H1 (cell line): ENCODE results near the gene SLCO6A1. TPM values are rescaled to one million over a fixed set of nuclear protein-coding genes. Genes with fewer than 3 reads are reported as not detected.

Source experiments
- CTCF ChIA-PET: fragments of 300-600 bp; sonication (Branson Sonifier 250); formaldehyde crosslinking; loops from one replicate; lab custom pipeline; 2021; ENCODE audit not compliant: partially characterized antibody; lab: Charles Lee
- POLR2A ChIA-PET: fragments of 300-600 bp; sonication (Branson Sonifier 250); formaldehyde crosslinking; loops from one replicate; lab custom pipeline; 2021; ENCODE audit warnings: inconsistent platforms; ENCODE audit not compliant: partially characterized antibody; lab: Charles Lee
- DNase-seq, 2 experiments: peaks; one replicate each; pipeline versions ENCODE4 v3.0.0 to v3.0.0-alpha.2; 2010 to 2022; ENCODE audit warnings: low spot score in 2 of 2, low read depth in 1 of 2, mixed read lengths in 1 of 2
- FAIRE-seq: peaks from 2 replicates; lab custom pipeline; 2011; peaks lifted over from hg19 to GRCh38; lab: Jason Lieb, UNC
- H2AFZ ChIP-seq: 2 replicates; pipeline ENCODE4 v1.8.1; 2012; ENCODE audit warnings: low read length, inconsistent platforms
- H2AK5ac ChIP-seq: 2 replicates; pipeline ENCODE4 v1.6.1; 2013; ENCODE audit warnings: low read depth, low read length
- H2BK120ac ChIP-seq: replicated peaks from 2 replicates; pipeline ENCODE3; 2013; ENCODE audit warnings: low read depth, low read length, inconsistent platforms
- H2BK12ac ChIP-seq: 2 replicates; pipeline ENCODE4 v1.6.1; 2013; ENCODE audit warnings: low read depth, low read length
- H2BK15ac ChIP-seq: 2 replicates; pipeline ENCODE4 v1.6.1; 2013; ENCODE audit warnings: low read length
- H2BK20ac ChIP-seq: 2 replicates; pipeline ENCODE4 v1.6.1; 2013; ENCODE audit warnings: low read length
- H2BK5ac ChIP-seq: 2 replicates; pipeline ENCODE4 v1.6.1; 2013; ENCODE audit warnings: low read depth, low read length
- H3K14ac ChIP-seq: 2 replicates; pipeline ENCODE4 v1.6.1; 2013; ENCODE audit warnings: inconsistent platforms; ENCODE audit not compliant: insufficient read length
- H3K18ac ChIP-seq: 2 replicates; pipeline ENCODE4 v1.6.1; 2013; ENCODE audit warnings: low read length; ENCODE audit errors: extremely low read depth
- H3K23ac ChIP-seq: 2 replicates; pipeline ENCODE4 v1.6.1; 2013; ENCODE audit warnings: inconsistent platforms; ENCODE audit not compliant: insufficient read length
- H3K23me2 ChIP-seq: 2 replicates; pipeline ENCODE4 v1.6.1; 2013; ENCODE audit warnings: low read depth, low read length
- H3K27ac ChIP-seq: 2 replicates; pipeline ENCODE4 v1.6.1; 2011; ENCODE audit warnings: low read depth, low read length, inconsistent platforms
- H3K27me3 ChIP-seq, 4 experiments: replicated peaks in 1 of 4; 1 replicate in 1 of 4; 2 replicates in 3 of 4; pipeline versions ENCODE4 v1.6.1 to v1.8.1; 2011 to 2013; ENCODE audit warnings: low read length in 3 of 4, mild to moderate bottlenecking in 3 of 4, inconsistent platforms in 2 of 4, mixed read lengths in 2 of 4, moderate library complexity in 1 of 4; ENCODE audit not compliant: control insufficient read depth in 3 of 4, insufficient read depth in 3 of 4; ENCODE audit errors: extremely low read depth in 1 of 4
- H3K36me3 ChIP-seq, 4 experiments: 2 replicates each; pipeline versions ENCODE4 v1.6.1 to v1.8.1; 2011 to 2013; ENCODE audit warnings: mild to moderate bottlenecking in 4 of 4, low read length in 3 of 4, moderate library complexity in 2 of 4, control low read depth in 1 of 4, inconsistent platforms in 1 of 4; ENCODE audit not compliant: insufficient read depth in 4 of 4, control insufficient read depth in 2 of 4
- H3K4ac ChIP-seq: replicated peaks from 2 replicates; pipeline ENCODE3; 2013; ENCODE audit warnings: low read length, low read depth, mixed read lengths, inconsistent platforms; ENCODE audit not compliant: insufficient read length
- H3K4me1 ChIP-seq, 4 experiments: replicated peaks in 1 of 4; 1 replicate in 1 of 4; 2 replicates in 3 of 4; pipeline versions ENCODE4 v1.6.1 to v1.8.1; 2011 to 2013; ENCODE audit warnings: low read length in 3 of 4, inconsistent platforms in 2 of 4, mixed read lengths in 1 of 4; ENCODE audit not compliant: insufficient read depth in 4 of 4, control insufficient read depth in 3 of 4
- H3K4me2 ChIP-seq, 2 experiments: 2 replicates each; pipeline versions ENCODE4 v1.6.1 to v1.8.1; 2011 to 2013; ENCODE audit warnings: low read depth in 2 of 2, low read length in 2 of 2, control low read depth in 1 of 2, inconsistent platforms in 1 of 2, mild to moderate bottlenecking in 1 of 2; ENCODE audit not compliant: insufficient read depth in 1 of 2
- H3K4me3 ChIP-seq, 4 experiments: fragments of 200-600, 300-600 bp in 1 of 4; sonication (generic), shearing (Covaris generic), sonication (Bioruptor Twin) in 1 of 4; 2 replicates each; pipeline versions ENCODE4 v1.5.1 to v1.8.1; 2011 to 2016; ENCODE audit warnings: low read length in 4 of 4, low read depth in 3 of 4, control low read depth in 2 of 4, inconsistent platforms in 2 of 4, mild to moderate bottlenecking in 2 of 4, mixed read lengths in 1 of 4, moderate library complexity in 1 of 4; ENCODE audit not compliant: insufficient read depth in 2 of 4; ENCODE audit errors: extremely low read depth in 1 of 4
- H3K56ac ChIP-seq: replicated peaks from 2 replicates; pipeline ENCODE3; 2013; ENCODE audit warnings: low read depth, mild to moderate bottlenecking, mixed read lengths, low read length, inconsistent platforms; ENCODE audit not compliant: insufficient read length
- H3K79me1 ChIP-seq: 2 replicates; pipeline ENCODE4 v1.6.1; 2013; ENCODE audit warnings: low read depth, low read length, control low read depth
- H3K79me2 ChIP-seq, 2 experiments: 2 replicates each; pipeline versions ENCODE4 v1.6.1 to v1.8.1; 2012 to 2013; ENCODE audit warnings: low read length in 2 of 2, mild to moderate bottlenecking in 2 of 2, inconsistent platforms in 1 of 2; ENCODE audit not compliant: insufficient read depth in 2 of 2, control insufficient read depth in 1 of 2
- H3K9ac ChIP-seq, 4 experiments: replicated peaks in 1 of 4; 1 replicate in 1 of 4; 2 replicates in 3 of 4; pipeline versions ENCODE4 v1.6.1 to v1.8.1; 2011 to 2013; ENCODE audit warnings: low read depth in 3 of 4, low read length in 3 of 4, control low read depth in 2 of 4, mild to moderate bottlenecking in 2 of 4, moderate library complexity in 2 of 4, inconsistent platforms in 1 of 4; ENCODE audit errors: extremely low read depth in 1 of 4
- H3K9me3 ChIP-seq, 2 experiments: 2 replicates each; pipeline versions ENCODE4 v1.6.1 to v1.8.1; 2012 to 2013; ENCODE audit warnings: mild to moderate bottlenecking in 2 of 2, moderate library complexity in 2 of 2, control low read depth in 1 of 2, inconsistent platforms in 1 of 2, low read depth in 1 of 2, low read length in 1 of 2, mixed read lengths in 1 of 2; ENCODE audit not compliant: insufficient read depth in 2 of 2
- H4K20me1 ChIP-seq, 2 experiments: replicated peaks in 1 of 2; 2 replicates each; pipeline versions ENCODE3 to v1.8.1; 2011 to 2013; ENCODE audit warnings: inconsistent platforms in 2 of 2, low read length in 2 of 2, mild to moderate bottlenecking in 1 of 2; ENCODE audit not compliant: insufficient read depth in 2 of 2, control insufficient read depth in 1 of 2
- H4K5ac ChIP-seq: 2 replicates; pipeline ENCODE4 v1.6.1; 2013; ENCODE audit warnings: low read length, low read depth, mixed read lengths, inconsistent platforms; ENCODE audit not compliant: insufficient read length
- H4K8ac ChIP-seq: 2 replicates; pipeline ENCODE4 v1.8.0; 2013; ENCODE audit warnings: mild to moderate bottlenecking, moderate library complexity, low read length, inconsistent platforms; ENCODE audit not compliant: insufficient read depth; ENCODE audit errors: extremely low read depth
- H4K91ac ChIP-seq: replicated peaks from 2 replicates; pipeline ENCODE3; 2013; ENCODE audit warnings: low read length, mixed read lengths, inconsistent platforms; ENCODE audit not compliant: insufficient read length
- ASH2L ChIP-seq: fragments of 200-600, 300-600 bp; sonication (generic); IDR thresholded peaks from one replicate; pipeline ENCODE4 v1.7.1; 2017; ENCODE audit warnings: low read length
- BRCA1 ChIP-seq: IDR thresholded peaks from 2 replicates; pipeline ENCODE4 v1.6.1; 2012; ENCODE audit warnings: low read depth, low read length, improper control_type of control experiment
- RAD21 ChIP-seq, 2 experiments: IDR thresholded peaks in 1 of 2; conservative IDR thresholded peaks in 1 of 2; 2 replicates each; pipeline ENCODE4 v1.6.1; 2011; ENCODE audit warnings: low read depth in 2 of 2, low read length in 2 of 2, improper control_type of control experiment in 1 of 2, inconsistent platforms in 1 of 2, mild to moderate bottlenecking in 1 of 2, moderate library complexity in 1 of 2
- SP4 ChIP-seq: IDR thresholded peaks from 2 replicates; pipeline ENCODE4 v1.6.1; 2012; ENCODE audit warnings: low read length, inconsistent platforms
- WGBS, 2 experiments: shearing (Covaris generic) in 1 of 2; methylation state at CpG; one replicate each; pipeline versions ENCODE4 v1.1.6 to v1.1.7; 2013 to 2015; ENCODE audit warnings: low lambda C conversion rate in 2 of 2, mixed read lengths in 2 of 2, inconsistent platforms in 1 of 2, low coverage in 1 of 2, missing lambda C conversion rate in 1 of 2; ENCODE audit not compliant: insufficient replicate concordance in 2 of 2, insufficient coverage in 1 of 2, insufficient read length in 1 of 2; ENCODE audit errors: extremely low coverage in 1 of 2, missing lambda C conversion rate in 1 of 2; 5-methylcytosine and 5-hydroxymethylcytosine counted together
- long read RNA-seq, 2 experiments: library from RNA in 1 of 2; library from capped mRNA in 1 of 2; stranded (forward); transcript quantifications; one replicate each; pipeline ENCODE4 v2.0.0, GENCODE V29; 2021; ENCODE audit warnings: inconsistent platforms in 1 of 2
- polyA minus RNA-seq, 3 experiments: library from RNA; depleted of rRNA, polyadenylated mRNA; stranded (reverse); fragments of >200 nt; gene quantifications; 1 replicate in 2 of 3; 2 replicates in 1 of 3; pipeline ENCODE4 v1.2.3, GENCODE V29; 2011
- polyA plus RNA-seq, 7 experiments: library from polyadenylated mRNA; depleted of rRNA in 3 of 7; stranded (reverse) in 5 of 7; unstranded in 2 of 7; fragments of >200 nt in 5 of 7; fragments of 200-250 nt in 2 of 7; gene quantifications; 1 replicate in 5 of 7; 2 replicates in 1 of 7; 4 replicates in 1 of 7; pipeline versions ENCODE4 v1.2.1 to v1.2.3, GENCODE V29; 2011 to 2013; ENCODE audit warnings: missing spikeins in 2 of 7, mixed read lengths in 2 of 7
- total RNA-seq: library from RNA; stranded (reverse); fragmentation: NEBNext Ultra II Directional; extraction: Animal tissue kit (Norgen Biotek cat#: 25700); gene quantifications from 2 replicates; pipeline ENCODE4 v1.2.1, GENCODE V29; 2021
- TF ChIP-seq, protein P1 (sequence below), 3 experiments: IDR thresholded peaks; 1 replicate in 2 of 3; 2 replicates in 1 of 3; pipeline versions ENCODE4 v1.5.1 to v1.6.1; 2011; ENCODE audit warnings: low read length in 3 of 3, mild to moderate bottlenecking in 3 of 3, inconsistent platforms in 2 of 3, low read depth in 1 of 3, moderate library complexity in 1 of 3; ENCODE audit not compliant: insufficient read depth in 1 of 3; ENCODE audit errors: control extremely low read depth in 1 of 3
- TF ChIP-seq, protein P2 (sequence below): IDR thresholded peaks from 2 replicates; pipeline ENCODE4 v1.6.1; 2012; ENCODE audit warnings: inconsistent platforms

SLCO6A1 gene
- 0.54 and 0.56 TPM in 2 replicates for total RNA-seq
- polyA plus RNA-seq (2011; rRNA removed): 0.06 TPM in 1 of 2 replicates, not detected in the other
- 0.06 TPM for polyA plus RNA-seq (2011; cell fraction: cytosol; rRNA removed)
- polyA plus RNA-seq (2011; cell fraction: nucleus; rRNA removed): 0.09 TPM
- polyA plus RNA-seq (2012, experiment 1 of 2): not detected in 4 replicates
- polyA plus RNA-seq (2012, experiment 2 of 2): not detected
- polyA plus RNA-seq (2013, experiment 1 of 2): 0.49 TPM
- 0.13 TPM for polyA plus RNA-seq (2013, experiment 2 of 2)
- 0.09 TPM in 1 of 2 replicates, not detected in the other for polyA minus RNA-seq (2011; rRNA and poly(A)+ RNA removed)
- polyA minus RNA-seq (2011; cell fraction: cytosol; rRNA and poly(A)+ RNA removed): not detected
- 1.4 TPM for polyA minus RNA-seq (2011; cell fraction: nucleus; rRNA and poly(A)+ RNA removed)
- long read RNA-seq, experiment 1: 0 reads
- long read RNA-seq, experiment 2: 0 reads

DNA sequence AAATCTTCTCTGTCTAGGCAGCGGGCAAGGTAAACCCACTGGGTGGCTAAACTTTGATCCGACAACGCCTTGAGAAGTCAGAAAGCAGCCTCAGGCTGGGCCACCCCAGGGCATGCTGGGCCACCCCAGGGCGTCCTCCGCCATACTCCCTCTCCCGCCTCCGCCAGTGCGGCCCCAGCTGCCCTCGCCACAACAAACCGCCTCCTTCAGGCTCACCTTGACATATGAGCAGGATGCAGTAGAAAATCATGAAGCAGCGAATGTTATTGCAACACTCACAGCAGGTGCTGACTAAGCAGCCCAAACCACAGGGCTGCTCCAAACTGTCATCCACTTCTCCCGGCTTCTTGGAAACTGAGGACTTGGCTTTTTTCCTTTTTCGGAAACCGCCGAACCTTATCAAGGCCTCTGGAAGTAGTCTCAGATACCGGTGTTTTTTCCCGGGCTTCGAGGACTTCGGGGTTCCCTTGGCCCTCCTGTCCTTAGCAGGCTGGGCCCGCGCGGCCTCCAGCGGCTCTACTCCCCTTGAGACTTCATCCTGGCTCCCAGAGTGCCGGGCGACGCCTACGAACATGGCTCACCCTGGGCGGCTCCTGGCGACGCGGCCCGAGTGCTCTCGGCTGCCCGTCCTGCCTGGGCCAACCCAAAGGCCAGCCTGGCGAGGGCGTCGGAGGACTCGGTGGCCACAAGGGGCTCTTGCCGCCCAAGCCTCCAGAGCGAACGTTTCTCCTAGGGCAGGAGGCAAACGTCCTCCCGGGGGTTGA, at the start of gene SLCO6A1:
Gene SLCO6A1, minus strand, starts transcription at position 731 of the 764 bp plus-strand sequence. Its CDS starts 157 bp downstream, at position 574.
- no peak within 1 kb of the TSS for H3K56ac ChIP-seq
- H3K36me3 ChIP-seq: no peaks in the 10 kb centered on the region
- FAIRE-seq (no peak), DNase-seq (no peak)
- H4K20me1 ChIP-seq: no peaks in the 10 kb centered on the region
- no peaks in the 10 kb centered on the region for H3K4me1 ChIP-seq
- no peak within 1 kb of the TSS for H3K4me3 ChIP-seq
- no peak within 1 kb of the TSS for H2BK20ac ChIP-seq
- ChIA-PET CTCF (interaction anchor here (0.7 to 0.8 kb wide), 2 partner anchors 20 to 218 kb away, joined by 3 read pairs; no protein-coding TSS in a partner anchor), POLR2A (no interaction called here)
- no peak within 1 kb of the TSS for H2BK5ac ChIP-seq
- no peak within 1 kb of the TSS for H3K14ac ChIP-seq
- no peaks in the 10 kb centered on the region for H3K79me1 ChIP-seq
- no peak within 1 kb of the TSS for H2BK120ac ChIP-seq
- no peak within 1 kb of the TSS for H4K5ac ChIP-seq
- H3K27ac ChIP-seq: no peak within 1 kb of the TSS
- H4K91ac ChIP-seq: no peak within 1 kb of the TSS
- H3K23ac ChIP-seq: no peak within 1 kb of the TSS
- no peak within 1 kb of the TSS for H2AFZ ChIP-seq
- H2BK12ac ChIP-seq: no peak within 1 kb of the TSS
- no peaks in the 10 kb centered on the region for H3K79me2 ChIP-seq
- H2AK5ac ChIP-seq: no peak within 1 kb of the TSS
- H3K4me2 ChIP-seq: no peak within 1 kb of the TSS
- 96% methylated on average over 43 of the region's 43 CpGs; no CpG with 5 or more reads in 1 of the 2 experiments for WGBS, 2 experiments
- no peak within 1 kb of the TSS for H3K18ac ChIP-seq
- H3K9ac ChIP-seq: no peak within 1 kb of the TSS
- no peaks in the 10 kb centered on the region for H3K27me3 ChIP-seq
- H3K4ac ChIP-seq: no peak within 1 kb of the TSS
- H3K9me3 ChIP-seq: no peaks in the 10 kb centered on the region
- H2BK15ac ChIP-seq: no peak within 1 kb of the TSS
- H3K23me2 ChIP-seq: no peaks in the 10 kb centered on the region
- H4K8ac ChIP-seq: no peak within 1 kb of the TSS
- TF ChIP-seq ASH2L: no peak
- TF ChIP-seq, protein P1, sequence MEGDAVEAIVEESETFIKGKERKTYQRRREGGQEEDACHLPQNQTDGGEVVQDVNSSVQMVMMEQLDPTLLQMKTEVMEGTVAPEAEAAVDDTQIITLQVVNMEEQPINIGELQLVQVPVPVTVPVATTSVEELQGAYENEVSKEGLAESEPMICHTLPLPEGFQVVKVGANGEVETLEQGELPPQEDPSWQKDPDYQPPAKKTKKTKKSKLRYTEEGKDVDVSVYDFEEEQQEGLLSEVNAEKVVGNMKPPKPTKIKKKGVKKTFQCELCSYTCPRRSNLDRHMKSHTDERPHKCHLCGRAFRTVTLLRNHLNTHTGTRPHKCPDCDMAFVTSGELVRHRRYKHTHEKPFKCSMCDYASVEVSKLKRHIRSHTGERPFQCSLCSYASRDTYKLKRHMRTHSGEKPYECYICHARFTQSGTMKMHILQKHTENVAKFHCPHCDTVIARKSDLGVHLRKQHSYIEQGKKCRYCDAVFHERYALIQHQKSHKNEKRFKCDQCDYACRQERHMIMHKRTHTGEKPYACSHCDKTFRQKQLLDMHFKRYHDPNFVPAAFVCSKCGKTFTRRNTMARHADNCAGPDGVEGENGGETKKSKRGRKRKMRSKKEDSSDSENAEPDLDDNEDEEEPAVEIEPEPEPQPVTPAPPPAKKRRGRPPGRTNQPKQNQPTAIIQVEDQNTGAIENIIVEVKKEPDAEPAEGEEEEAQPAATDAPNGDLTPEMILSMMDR (IDR thresholded peaks at IDR 0.05; ENCODE audit: control extremely low read depth in 1 of 3, insufficient read depth in 1 of 3, low read depth in 1 of 3, low read length in 3 of 3): peak; percentile 27 to 38 (median 33)
- TF ChIP-seq BRCA1: no peak
- no peak for TF ChIP-seq SP4
- TF ChIP-seq RAD21 (IDR thresholded peaks at IDR 0.05 in 1 of 2, conservative IDR thresholded peaks at IDR 0.05 in 1 of 2; ENCODE audit: low read depth in 2 of 2, low read length in 2 of 2): peak in 1 of 2 experiments; percentile 15; a peak in 1 of 4 replicates
- TF ChIP-seq, protein P2, sequence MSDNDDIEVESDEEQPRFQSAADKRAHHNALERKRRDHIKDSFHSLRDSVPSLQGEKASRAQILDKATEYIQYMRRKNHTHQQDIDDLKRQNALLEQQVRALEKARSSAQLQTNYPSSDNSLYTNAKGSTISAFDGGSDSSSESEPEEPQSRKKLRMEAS: peak; percentile 52; the same call in 1 of the 2 replicates
